SK-N-SH (cell line): ENCODE data around the gene PRKCA. TPM values are rescaled to one million over a fixed set of nuclear protein-coding genes. Genes with fewer than 3 reads are reported as not detected.
A peak's percentile ranks its signal among the peaks of the same experiment; 100 is the strongest.

Source experiments
- CTCF ChIA-PET: fragments of 300-600, 350-600 bp; formaldehyde crosslinking; extraction: SDS; loops from one replicate; lab custom pipeline; 2021; lab: Yijun Ruan, JAX
- POLR2A ChIA-PET: fragments of 350-600 bp; sonication (Branson Sonifier 250); formaldehyde crosslinking; extraction: SDS; loops from one replicate; lab custom pipeline; 2020; ENCODE audit warnings: antibody characterized with exemption, inconsistent platforms; lab: Yijun Ruan, JAX
- DNase-seq: peaks from one replicate; pipeline ENCODE4 v3.0.0; 2012
- H2AFZ ChIP-seq: fragments of 200-600 bp; sonication (generic); 2 replicates; pipeline ENCODE4 v1.8.1; 2016; ENCODE audit warnings: antibody characterized with exemption, mild to moderate bottlenecking, low read depth
- H3F3A ChIP-seq: fragments of 200-600 bp; sonication (generic); replicated peaks from 2 replicates; pipeline ENCODE3; 2016; ENCODE audit warnings: antibody characterized with exemption, mild to moderate bottlenecking; ENCODE audit not compliant: insufficient read depth
- H3K27ac ChIP-seq, 2 experiments: fragments of 200-500 bp in 1 of 2; fragments of 200-600 bp in 1 of 2; sonication (Bioruptor generic) in 1 of 2; sonication (generic), shearing (Covaris generic) in 1 of 2; 2 replicates each; pipeline versions ENCODE4 v1.5.1 to v1.6.1; 2014 to 2016; ENCODE audit warnings: low read depth in 2 of 2, inconsistent platforms in 1 of 2, low read length in 1 of 2, mild to moderate bottlenecking in 1 of 2, mixed read lengths in 1 of 2
- H3K27me3 ChIP-seq: fragments of 200-600 bp; sonication (generic), shearing (Covaris generic); 2 replicates; pipeline ENCODE4 v1.6.1; 2016; ENCODE audit warnings: mixed run types; ENCODE audit not compliant: insufficient read depth
- H3K36me3 ChIP-seq, 2 experiments: fragments of 200-500 bp in 1 of 2; fragments of 200-600 bp in 1 of 2; sonication (Bioruptor generic) in 1 of 2; sonication (generic) in 1 of 2; replicated peaks in 1 of 2; 2 replicates each; pipeline versions ENCODE3 to v1.5.1; 2014 to 2016; ENCODE audit warnings: low read length in 1 of 2, mild to moderate bottlenecking in 1 of 2; ENCODE audit not compliant: insufficient read depth in 2 of 2, control insufficient read depth in 1 of 2
- H3K4me1 ChIP-seq, 2 experiments: fragments of 200-500 bp in 1 of 2; fragments of 200-600 bp in 1 of 2; sonication (Bioruptor generic) in 1 of 2; sonication (generic), shearing (Covaris generic) in 1 of 2; 2 replicates each; pipeline versions ENCODE4 v1.5.1 to v1.6.1; 2014 to 2016; ENCODE audit warnings: low read depth in 1 of 2, low read length in 1 of 2, mixed run types in 1 of 2; ENCODE audit not compliant: insufficient read depth in 2 of 2, control insufficient read depth in 1 of 2
- H3K4me2 ChIP-seq: fragments of 200-600 bp; sonication (generic), shearing (Covaris generic); 2 replicates; pipeline ENCODE4 v1.6.1; 2017; ENCODE audit warnings: mixed run types
- H3K4me3 ChIP-seq, 2 experiments: fragments of 200-500 bp in 1 of 2; fragments of 200-600 bp in 1 of 2; sonication (Bioruptor generic) in 1 of 2; sonication (generic), shearing (Covaris generic) in 1 of 2; 2 replicates each; pipeline versions ENCODE4 v1.5.1 to v1.8.1; 2014 to 2016; ENCODE audit warnings: low read depth in 2 of 2, inconsistent platforms in 1 of 2, low read length in 1 of 2, mild to moderate bottlenecking in 1 of 2, mixed read lengths in 1 of 2, moderate library complexity in 1 of 2
- H3K79me2 ChIP-seq: fragments of 200-600 bp; sonication (generic); 2 replicates; pipeline ENCODE4 v1.8.1; 2017; ENCODE audit warnings: mild to moderate bottlenecking; ENCODE audit not compliant: insufficient read depth
- H3K9ac ChIP-seq: fragments of 200-600 bp; sonication (generic); 2 replicates; pipeline ENCODE4 v1.6.1; 2017; ENCODE audit warnings: mixed run types
- H3K9me2 ChIP-seq: fragments of 200-600 bp; sonication (generic); 2 replicates; pipeline ENCODE4 v1.6.1; 2017; ENCODE audit warnings: mixed run types
- H3K9me3 ChIP-seq: fragments of 200-600 bp; sonication (generic); 2 replicates; pipeline ENCODE4 v1.6.1; 2017; ENCODE audit warnings: mixed run types, mild to moderate bottlenecking, moderate library complexity
- H4K20me1 ChIP-seq: fragments of 200-600 bp; sonication (generic); 2 replicates; pipeline ENCODE4 v1.6.1; 2017; ENCODE audit warnings: mild to moderate bottlenecking, mixed run types; ENCODE audit not compliant: insufficient read depth
- CHD2 ChIP-seq: fragments of 150-350 bp; IDR thresholded peaks from 2 replicates; pipeline ENCODE4 v1.6.1; 2018; ENCODE audit warnings: low read length; ENCODE audit not compliant: partially characterized antibody
- EP300 ChIP-seq, 2 experiments: IDR thresholded peaks; 2 replicates each; pipeline versions ENCODE4 v1.4.0 to v1.6.1; 2012; ENCODE audit warnings: borderline replicate concordance in 1 of 2, low read depth in 1 of 2, low read length in 1 of 2
- FOSL2 ChIP-seq: IDR thresholded peaks from 2 replicates; pipeline ENCODE4 v1.4.0; 2012; ENCODE audit warnings: low read depth, mild to moderate bottlenecking, moderate library complexity, borderline replicate concordance
- FOXJ3 ChIP-seq: sonication (generic); formaldehyde crosslinking; IDR thresholded peaks from 2 replicates; pipeline ENCODE4 v1.5.1; 2020; ENCODE audit warnings: mild to moderate bottlenecking, missing genetic modification reagents
- FOXM1 ChIP-seq: IDR thresholded peaks from 2 replicates; pipeline ENCODE4 v1.4.0; 2012; ENCODE audit warnings: low read depth, mild to moderate bottlenecking
- GABPA ChIP-seq: IDR thresholded peaks from 2 replicates; pipeline ENCODE4 v1.4.0; 2012; ENCODE audit warnings: low read depth, mild to moderate bottlenecking
- GATA2 ChIP-seq: sonication (generic); formaldehyde crosslinking; IDR thresholded peaks from 2 replicates; pipeline ENCODE4 v1.5.0; 2020; ENCODE audit warnings: mild to moderate bottlenecking, missing genetic modification reagents
- JUND ChIP-seq: IDR thresholded peaks from 2 replicates; pipeline ENCODE4 v1.4.0; 2012
- MAX ChIP-seq: IDR thresholded peaks from 2 replicates; pipeline ENCODE4 v1.4.0; 2012; ENCODE audit warnings: low read depth
- MXI1 ChIP-seq: IDR thresholded peaks from 2 replicates; pipeline ENCODE4 v1.6.1; 2012; ENCODE audit warnings: mild to moderate bottlenecking, low read depth, low read length, improper control_type of control experiment
- NFIC ChIP-seq: IDR thresholded peaks from 2 replicates; pipeline ENCODE4 v1.4.0; 2012; ENCODE audit warnings: borderline replicate concordance
- PBX3 ChIP-seq: IDR thresholded peaks from 2 replicates; pipeline ENCODE4; 2012
- POLR2AphosphoS5 ChIP-seq: IDR thresholded peaks from 2 replicates; pipeline ENCODE4 v1.6.1; 2012; ENCODE audit warnings: low read depth, low read length
- RAD21 ChIP-seq: IDR thresholded peaks from 2 replicates; pipeline ENCODE4 v1.6.1; 2012; ENCODE audit warnings: mild to moderate bottlenecking, low read length
- RCOR1 ChIP-seq: fragments of 150-350 bp; IDR thresholded peaks from 2 replicates; pipeline ENCODE4 v1.6.1; 2017; ENCODE audit warnings: antibody characterized with exemption, low read length
- SIN3A ChIP-seq: IDR thresholded peaks from 2 replicates; pipeline ENCODE4 v1.6.1; 2012; ENCODE audit warnings: low read depth, mild to moderate bottlenecking, low read length, moderate library complexity, borderline replicate concordance
- SMC3 ChIP-seq: IDR thresholded peaks from 2 replicates; pipeline ENCODE4 v1.6.1; 2012; ENCODE audit warnings: low read depth, low read length, improper control_type of control experiment
- TAF1 ChIP-seq: IDR thresholded peaks from 2 replicates; pipeline ENCODE4 v1.6.1; 2012; ENCODE audit warnings: low read depth, mild to moderate bottlenecking, low read length, moderate library complexity, borderline replicate concordance
- TCF12 ChIP-seq: IDR thresholded peaks from 2 replicates; pipeline ENCODE4 v1.4.0; 2012
- TEAD4 ChIP-seq: IDR thresholded peaks from 2 replicates; pipeline ENCODE4 v1.4.0; 2012; ENCODE audit warnings: mild to moderate bottlenecking, borderline replicate concordance; ENCODE audit not compliant: insufficient read depth
- USF1 ChIP-seq: IDR thresholded peaks from 2 replicates; pipeline ENCODE4 v1.4.0; 2012; ENCODE audit warnings: low read depth, borderline replicate concordance
- YY1 ChIP-seq: IDR thresholded peaks from 2 replicates; pipeline ENCODE4 v1.4.0; 2012; ENCODE audit warnings: low read depth, mild to moderate bottlenecking
- ZBTB33 ChIP-seq: IDR thresholded peaks from 2 replicates; pipeline ENCODE4 v1.4.0; 2012; ENCODE audit warnings: low read depth, borderline replicate concordance
- WGBS: methylation state at CpG from one replicate; pipeline ENCODE4 v1.1.6; 2017; ENCODE audit warnings: low lambda C conversion rate; 5-methylcytosine and 5-hydroxymethylcytosine counted together
- polyA plus RNA-seq, 3 experiments: library from polyadenylated mRNA; depleted of rRNA; stranded (reverse); fragments of >200 nt; gene quantifications; 2 replicates each; pipeline ENCODE4 v1.2.3, GENCODE V29; 2012

PRKCA gene
- polyA plus RNA-seq, 1 of the 3 experiments (the other 2 are of a cell fraction) = 108 TPM

GRCh38 chr17:66405836-66406677, 103.6 kb downstream of the PRKCA start:
- Histone ChIP-seq H3K9me2 (no peaks in the 10 kb centered on the region), H3K27ac (peak overlapping the region; percentile 6 to 94; a peak in 3 of 4 replicates), H3K9me3 (no peaks in the 10 kb centered on the region), H3K79me2 (peaks cover 100% of the 10 kb centered on the region), H2AFZ (no peak overlapping the region), H3K4me2 (peak overlapping the region; percentile 17), H3K27me3 (no peaks in the 10 kb centered on the region), H3K36me3 (peaks cover 0 to 3% of the 10 kb centered on the region in 2 experiments), H3K9ac (no peak overlapping the region), H3K4me3 (no peak overlapping the region), H3K4me1 (peaks cover 23 to 54% of the 10 kb centered on the region in 2 experiments; a peak in 3 of 4 replicates), H3F3A (peaks cover 10% of the 10 kb centered on the region), H4K20me1 (peaks cover 96% of the 10 kb centered on the region)
- TF ChIP-seq GABPA (no peak), NFIC (peak; percentile 73), TCF12 (peak; percentile 54), CHD2 (peak; percentile 42), MAX (no peak), FOXM1 (no peak), SMC3 (no peak), TAF1 (no peak), GATA2 (CRISPR knock-in tag) (peak; percentile 81), FOXJ3 (CRISPR knock-in tag) (peak; percentile 75; the same call in 1 of the 2 replicates), POLR2AphosphoS5 (peak; percentile 44), MXI1 (peak; percentile 61; the same call in 1 of the 2 replicates), EP300 (IDR thresholded peaks at IDR 0.05; ENCODE audit: borderline replicate concordance in 1 of 2, low read depth in 1 of 2, low read length in 1 of 2) (peak; percentile 7 to 77; a peak in 3 of 4 replicates), PBX3 (peak; percentile 91), RAD21 (peak; percentile 27; the same call in 1 of the 2 replicates), TEAD4 (no peak; the same call in 1 of the 2 replicates), YY1 (no peak), ZBTB33 (no peak), FOSL2 (no peak), JUND (peak; percentile 34; the same call in 1 of the 2 replicates), SIN3A (peak; percentile 80; the same call in 1 of the 2 replicates), RCOR1 (peak; percentile 86), USF1 (no peak)
- CTCF ChIA-PET = interaction anchor here (0.8 to 1.2 kb wide), 4 partner anchors 73 to 268 kb away, joined by 3 read pairs; no protein-coding TSS in a partner anchor
- WGBS = 27% methylated on average over 6 of the region's 6 CpGs
- peak; percentile 64 for DNase-seq
- POLR2A ChIA-PET = no interaction called here
